Liver (tissue), 9 donors: Measurements from ENCODE around the gene KIAA0930. TPM values are rescaled to one million over a fixed set of nuclear protein-coding genes. Genes with fewer than 3 reads are reported as not detected.

Experiments used
- DNase-seq: peaks from one replicate; pipeline ENCODE4 v3.0.0-alpha.2; 2017; ENCODE audit warnings: low spot score
- H3K27ac ChIP-seq, 2 donors: one replicate each; pipeline ENCODE4 v1.7.0; 2013; ENCODE audit warnings: inconsistent platforms in 2 of 2, low read length in 2 of 2, control low read depth in 1 of 2, low read depth in 1 of 2, mild to moderate bottlenecking in 1 of 2
- H3K27me3 ChIP-seq, 4 donors: one replicate each; pipeline versions ENCODE4 v1.6.1 to v1.7.0; 2013; ENCODE audit warnings: low read length in 3 of 4, inconsistent platforms in 1 of 4, mild to moderate bottlenecking in 1 of 4, moderate library complexity in 1 of 4; ENCODE audit not compliant: control insufficient read depth in 4 of 4, insufficient read depth in 4 of 4
- H3K36me3 ChIP-seq, 4 donors: one replicate each; pipeline versions ENCODE4 v1.6.1 to v1.7.0; 2013; ENCODE audit warnings: low read length in 3 of 4, mild to moderate bottlenecking in 3 of 4, low read depth in 1 of 4, moderate library complexity in 1 of 4; ENCODE audit not compliant: control insufficient read depth in 4 of 4, insufficient read depth in 3 of 4
- H3K4me1 ChIP-seq, 4 donors: one replicate each; pipeline versions ENCODE4 v1.6.1 to v1.7.0; 2013; ENCODE audit warnings: low read length in 3 of 4, mild to moderate bottlenecking in 3 of 4, moderate library complexity in 1 of 4; ENCODE audit not compliant: control insufficient read depth in 4 of 4, insufficient read depth in 4 of 4
- H3K4me3 ChIP-seq, 3 donors: one replicate each; pipeline versions ENCODE4 v1.6.1 to v1.7.0; 2013; ENCODE audit warnings: low read length in 3 of 3, control low read depth in 1 of 3, low read depth in 1 of 3, mild to moderate bottlenecking in 1 of 3
- H3K9ac ChIP-seq, 2 donors: one replicate each; pipeline ENCODE4 v1.7.0; 2013; ENCODE audit warnings: low read length in 2 of 2, mild to moderate bottlenecking in 2 of 2, moderate library complexity in 2 of 2, control low read depth in 1 of 2, low read depth in 1 of 2
- H3K9me3 ChIP-seq, 4 donors: one replicate each; pipeline versions ENCODE4 v1.6.1 to v1.7.0; 2013; ENCODE audit warnings: low read length in 3 of 4; ENCODE audit not compliant: control insufficient read depth in 4 of 4
- EGR1 ChIP-seq, 2 donors: IDR thresholded peaks; 2 replicates each; pipeline ENCODE4 v1.6.1; 2016 to 2018; ENCODE audit warnings: antibody characterized with exemption in 2 of 2, low read depth in 2 of 2
- HNF4A ChIP-seq, 2 donors: conservative IDR thresholded peaks; 2 replicates each; pipeline ENCODE4 v1.6.1; 2016; ENCODE audit warnings: antibody characterized with exemption in 2 of 2, mild to moderate bottlenecking in 2 of 2
- HNF4G ChIP-seq: IDR thresholded peaks from 2 replicates; pipeline ENCODE4 v1.6.1; 2016; ENCODE audit warnings: antibody characterized with exemption
- RAD21 ChIP-seq, 2 donors: IDR thresholded peaks; 2 replicates each; pipeline ENCODE4 v1.6.1; 2016; ENCODE audit warnings: antibody characterized with exemption in 2 of 2, mild to moderate bottlenecking in 2 of 2
- SP1 ChIP-seq: IDR thresholded peaks from 2 replicates; pipeline ENCODE4 v1.6.1; 2018; ENCODE audit warnings: antibody characterized with exemption, mild to moderate bottlenecking
- TAF1 ChIP-seq: conservative IDR thresholded peaks from 2 replicates; pipeline ENCODE4 v1.6.1; 2016; ENCODE audit warnings: antibody characterized with exemption, mild to moderate bottlenecking
- WGBS: extraction: QIAGEN DNeasy Blood & Tissue Kit; methylation state at CpG from one replicate; pipeline ENCODE4 v1.1.7; 2013; 5-methylcytosine and 5-hydroxymethylcytosine counted together
- polyA plus RNA-seq, 2 donors: library from polyadenylated mRNA; stranded (reverse) in 1 of 2; unstranded in 1 of 2; fragments of 200-250 nt in 1 of 2; fragments of >200 nt in 1 of 2; fragmentation: Nextera tagmentation in 1 of 2; extraction: Ambion mirVana in 1 of 2; gene quantifications; one replicate each; pipeline versions ENCODE4 v1.2.1 to v1.2.3, GENCODE V29; 2013 to 2015
- total RNA-seq, 2 donors: library from RNA; depleted of rRNA; stranded (reverse); fragments of >200 nt; gene quantifications; one replicate each; pipeline ENCODE4 v1.2.3, GENCODE V29; 2014
- TF ChIP-seq, protein P1 (sequence below): IDR thresholded peaks from 2 replicates; pipeline ENCODE4 v1.6.1; 2016; ENCODE audit warnings: antibody characterized with exemption
- TF ChIP-seq, protein P2 (sequence below): IDR thresholded peaks from 2 replicates; pipeline ENCODE4 v1.6.1; 2016; ENCODE audit warnings: antibody characterized with exemption, mild to moderate bottlenecking
- TF ChIP-seq, protein P3 (sequence below): fragments of 150-350 bp; IDR thresholded peaks from 2 replicates; pipeline ENCODE4 v1.5.1; 2017; ENCODE audit warnings: improper control_type of control experiment, low read depth, low read length; ENCODE audit not compliant: missing input control
- TF ChIP-seq, protein P4 (sequence below): IDR thresholded peaks from 2 replicates; pipeline ENCODE4 v1.6.1; 2016; ENCODE audit warnings: antibody characterized with exemption
- donor health status: healthy.
- donor health status: healthy.
- donor health status: healthy.
- donor health status: healthy.
- donor health status: healthy.

KIAA0930 gene
- total and polyA plus RNA-seq, 4 donors, result 6.1 to 30.0 (median 17.6) TPM

DNA sequence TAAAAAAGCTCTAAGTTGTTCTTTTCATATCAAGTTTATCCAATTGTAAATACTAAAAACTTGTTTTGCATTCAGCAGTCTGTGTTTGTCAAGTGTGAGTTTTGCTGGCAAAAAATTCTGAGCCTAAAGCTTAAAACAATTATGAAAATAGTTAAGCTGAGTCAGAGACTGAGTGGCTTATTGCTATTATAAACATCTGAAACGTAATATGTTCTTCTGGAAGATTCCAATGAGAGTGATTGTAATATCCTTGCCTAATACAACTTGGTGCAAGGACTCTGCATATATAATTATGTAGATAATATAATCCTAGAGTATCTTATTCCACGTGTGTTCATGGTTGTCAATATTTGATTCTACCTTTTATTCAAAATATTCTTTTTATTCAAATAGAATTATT is 91.0 kb downstream of the KIAA0930 start (continued):
- TF ChIP-seq, protein P1, sequence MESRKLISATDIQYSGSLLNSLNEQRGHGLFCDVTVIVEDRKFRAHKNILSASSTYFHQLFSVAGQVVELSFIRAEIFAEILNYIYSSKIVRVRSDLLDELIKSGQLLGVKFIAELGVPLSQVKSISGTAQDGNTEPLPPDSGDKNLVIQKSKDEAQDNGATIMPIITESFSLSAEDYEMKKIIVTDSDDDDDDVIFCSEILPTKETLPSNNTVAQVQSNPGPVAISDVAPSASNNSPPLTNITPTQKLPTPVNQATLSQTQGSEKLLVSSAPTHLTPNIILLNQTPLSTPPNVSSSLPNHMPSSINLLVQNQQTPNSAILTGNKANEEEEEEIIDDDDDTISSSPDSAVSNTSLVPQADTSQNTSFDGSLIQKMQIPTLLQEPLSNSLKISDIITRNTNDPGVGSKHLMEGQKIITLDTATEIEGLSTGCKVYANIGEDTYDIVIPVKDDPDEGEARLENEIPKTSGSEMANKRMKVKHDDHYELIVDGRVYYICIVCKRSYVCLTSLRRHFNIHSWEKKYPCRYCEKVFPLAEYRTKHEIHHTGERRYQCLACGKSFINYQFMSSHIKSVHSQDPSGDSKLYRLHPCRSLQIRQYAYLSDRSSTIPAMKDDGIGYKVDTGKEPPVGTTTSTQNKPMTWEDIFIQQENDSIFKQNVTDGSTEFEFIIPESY, result no peak
- no peak for TF ChIP-seq EGR1 (IDR thresholded peaks at IDR 0.05; ENCODE audit: low read depth in 2 of 2)

DNA sequence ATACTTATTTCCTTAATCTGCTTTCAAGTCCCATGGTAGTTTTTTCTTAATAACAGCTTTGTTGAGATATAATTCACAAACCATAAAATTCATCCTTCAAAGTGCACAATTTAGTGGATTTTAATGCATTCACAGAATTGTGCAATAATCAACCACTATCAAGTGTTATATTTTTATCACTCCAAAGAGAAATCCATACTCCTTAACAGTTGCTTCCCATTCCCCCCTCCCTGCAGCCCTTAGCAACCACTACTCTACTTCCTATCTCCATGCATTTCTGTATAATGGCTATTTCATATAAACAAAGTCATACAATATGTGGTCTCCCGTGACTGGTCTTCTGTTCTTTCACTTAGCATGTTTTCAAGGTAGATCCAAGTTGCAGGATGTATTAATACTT is 95.8 kb downstream of the KIAA0930 start:
- H3K27ac ChIP-seq, result no peak overlapping the region
- H3K9ac ChIP-seq, result no peak overlapping the region
- H3K4me1 ChIP-seq, result no peaks in the 10 kb centered on the region
- no peak overlapping the region for H3K4me3 ChIP-seq
- 87% methylated on average over 1 of the region's 1 CpG for WGBS
- H3K9me3 ChIP-seq, result no peaks in the 10 kb centered on the region
- no peak for DNase-seq
- H3K27me3 ChIP-seq, result no peaks in the 10 kb centered on the region
- H3K36me3 ChIP-seq, result peaks cover 0 to 1% (median 0%) of the 10 kb centered on the region in 4 donors
- TF ChIP-seq, protein P2, sequence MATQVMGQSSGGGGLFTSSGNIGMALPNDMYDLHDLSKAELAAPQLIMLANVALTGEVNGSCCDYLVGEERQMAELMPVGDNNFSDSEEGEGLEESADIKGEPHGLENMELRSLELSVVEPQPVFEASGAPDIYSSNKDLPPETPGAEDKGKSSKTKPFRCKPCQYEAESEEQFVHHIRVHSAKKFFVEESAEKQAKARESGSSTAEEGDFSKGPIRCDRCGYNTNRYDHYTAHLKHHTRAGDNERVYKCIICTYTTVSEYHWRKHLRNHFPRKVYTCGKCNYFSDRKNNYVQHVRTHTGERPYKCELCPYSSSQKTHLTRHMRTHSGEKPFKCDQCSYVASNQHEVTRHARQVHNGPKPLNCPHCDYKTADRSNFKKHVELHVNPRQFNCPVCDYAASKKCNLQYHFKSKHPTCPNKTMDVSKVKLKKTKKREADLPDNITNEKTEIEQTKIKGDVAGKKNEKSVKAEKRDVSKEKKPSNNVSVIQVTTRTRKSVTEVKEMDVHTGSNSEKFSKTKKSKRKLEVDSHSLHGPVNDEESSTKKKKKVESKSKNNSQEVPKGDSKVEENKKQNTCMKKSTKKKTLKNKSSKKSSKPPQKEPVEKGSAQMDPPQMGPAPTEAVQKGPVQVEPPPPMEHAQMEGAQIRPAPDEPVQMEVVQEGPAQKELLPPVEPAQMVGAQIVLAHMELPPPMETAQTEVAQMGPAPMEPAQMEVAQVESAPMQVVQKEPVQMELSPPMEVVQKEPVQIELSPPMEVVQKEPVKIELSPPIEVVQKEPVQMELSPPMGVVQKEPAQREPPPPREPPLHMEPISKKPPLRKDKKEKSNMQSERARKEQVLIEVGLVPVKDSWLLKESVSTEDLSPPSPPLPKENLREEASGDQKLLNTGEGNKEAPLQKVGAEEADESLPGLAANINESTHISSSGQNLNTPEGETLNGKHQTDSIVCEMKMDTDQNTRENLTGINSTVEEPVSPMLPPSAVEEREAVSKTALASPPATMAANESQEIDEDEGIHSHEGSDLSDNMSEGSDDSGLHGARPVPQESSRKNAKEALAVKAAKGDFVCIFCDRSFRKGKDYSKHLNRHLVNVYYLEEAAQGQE, result no peak
- TF ChIP-seq, protein P3, sequence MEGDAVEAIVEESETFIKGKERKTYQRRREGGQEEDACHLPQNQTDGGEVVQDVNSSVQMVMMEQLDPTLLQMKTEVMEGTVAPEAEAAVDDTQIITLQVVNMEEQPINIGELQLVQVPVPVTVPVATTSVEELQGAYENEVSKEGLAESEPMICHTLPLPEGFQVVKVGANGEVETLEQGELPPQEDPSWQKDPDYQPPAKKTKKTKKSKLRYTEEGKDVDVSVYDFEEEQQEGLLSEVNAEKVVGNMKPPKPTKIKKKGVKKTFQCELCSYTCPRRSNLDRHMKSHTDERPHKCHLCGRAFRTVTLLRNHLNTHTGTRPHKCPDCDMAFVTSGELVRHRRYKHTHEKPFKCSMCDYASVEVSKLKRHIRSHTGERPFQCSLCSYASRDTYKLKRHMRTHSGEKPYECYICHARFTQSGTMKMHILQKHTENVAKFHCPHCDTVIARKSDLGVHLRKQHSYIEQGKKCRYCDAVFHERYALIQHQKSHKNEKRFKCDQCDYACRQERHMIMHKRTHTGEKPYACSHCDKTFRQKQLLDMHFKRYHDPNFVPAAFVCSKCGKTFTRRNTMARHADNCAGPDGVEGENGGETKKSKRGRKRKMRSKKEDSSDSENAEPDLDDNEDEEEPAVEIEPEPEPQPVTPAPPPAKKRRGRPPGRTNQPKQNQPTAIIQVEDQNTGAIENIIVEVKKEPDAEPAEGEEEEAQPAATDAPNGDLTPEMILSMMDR, result no peak

DNA sequence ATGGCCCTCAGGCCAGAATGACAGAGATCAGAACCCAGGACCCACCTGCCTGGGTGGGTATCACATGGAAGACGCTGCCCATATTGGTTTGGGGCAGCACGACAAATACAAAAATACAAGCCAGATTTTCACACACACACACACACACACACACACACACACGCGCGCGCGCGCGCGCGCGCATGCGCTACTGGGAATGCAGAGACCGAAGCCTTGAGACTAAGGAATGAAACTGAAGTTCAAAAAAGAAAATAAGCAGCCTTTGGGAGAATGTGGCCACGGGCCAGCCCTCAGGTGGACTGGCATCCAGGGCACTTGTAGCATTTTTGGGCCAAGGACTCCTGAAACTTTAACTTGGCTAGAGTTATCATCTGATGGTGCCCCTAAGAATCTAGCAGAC is 98.3 kb downstream of the KIAA0930 start:
- H3K4me1 ChIP-seq, result no peaks in the 10 kb centered on the region
- no peak overlapping the region for H3K9ac ChIP-seq
- TF ChIP-seq HNF4G (no peak), HNF4A (conservative IDR thresholded peaks at IDR 0.05) (no peak), RAD21 (IDR thresholded peaks at IDR 0.05) (no peak), TAF1 (no peak), SP1 (no peak)
- TF ChIP-seq, protein P4, sequence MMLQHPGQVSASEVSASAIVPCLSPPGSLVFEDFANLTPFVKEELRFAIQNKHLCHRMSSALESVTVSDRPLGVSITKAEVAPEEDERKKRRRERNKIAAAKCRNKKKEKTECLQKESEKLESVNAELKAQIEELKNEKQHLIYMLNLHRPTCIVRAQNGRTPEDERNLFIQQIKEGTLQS, result no peak
- TF ChIP-seq, protein P2, result no peak
- no peaks in the 10 kb centered on the region for H3K9me3 ChIP-seq
- no peak overlapping the region for H3K27ac ChIP-seq
- no peak for DNase-seq
- peaks cover 0 to 1% (median 0%) of the 10 kb centered on the region in 4 donors for H3K36me3 ChIP-seq
- H3K27me3 ChIP-seq, result no peaks in the 10 kb centered on the region
- 91% methylated on average over 15 of the region's 15 CpGs for WGBS
- no peak overlapping the region for H3K4me3 ChIP-seq
